K562 (cell line): ENCODE results near the gene C1orf122. TPM values are rescaled to one million over a fixed set of nuclear protein-coding genes. Genes with fewer than 3 reads are reported as not detected.
A peak's percentile ranks its signal among the peaks of the same experiment; 100 is the strongest.

Experiments used
- E2F5 ChIP-seq: sonication (generic); formaldehyde crosslinking; IDR thresholded peaks from 2 replicates; pipeline ENCODE4 v1.8.0; 2022; ENCODE audit warnings: mild to moderate bottlenecking, missing genetic modification reagents
- KLF10 ChIP-seq: fragments of 250-450 bp; sonication (Bioruptor Pico); IDR thresholded peaks from 2 replicates; pipeline ENCODE4 v1.6.1; 2021; ENCODE audit warnings: matching md5 sums
- MAFK ChIP-seq: IDR thresholded peaks from 2 replicates; pipeline ENCODE4 v1.6.1; 2011; ENCODE audit warnings: low read length, improper control_type of control experiment
- MXD1 ChIP-seq: fragments of 250-450 bp; sonication (Bioruptor Pico); IDR thresholded peaks from 2 replicates; pipeline ENCODE4 v1.8.0; 2021; ENCODE audit warnings: borderline replicate concordance, mild to moderate bottlenecking, moderate library complexity; ENCODE audit not compliant: poor library complexity, severe bottlenecking
- MYBL2 ChIP-seq, 2 experiments: fragments of 450-650 bp in 1 of 2; sonication (generic) in 1 of 2; formaldehyde crosslinking in 1 of 2; IDR thresholded peaks; 2 replicates each; pipeline versions ENCODE4 v1.6.1 to v1.8.1; 2017 to 2022; ENCODE audit warnings: borderline replicate concordance in 1 of 2, inconsistent platforms in 1 of 2, low read depth in 1 of 2, mild to moderate bottlenecking in 1 of 2, missing genetic modification reagents in 1 of 2, moderate library complexity in 1 of 2
- SIN3A ChIP-seq, 2 experiments: fragments of 150-350 bp in 1 of 2; IDR thresholded peaks; 2 replicates each; pipeline ENCODE4 v1.6.1; 2011 to 2016; ENCODE audit warnings: borderline replicate concordance in 2 of 2, low read depth in 2 of 2, low read length in 2 of 2, mild to moderate bottlenecking in 2 of 2, moderate library complexity in 2 of 2; ENCODE audit not compliant: control insufficient read depth in 1 of 2
- SREBF1 ChIP-seq: fragments of 150-350 bp; IDR thresholded peaks from 2 replicates; pipeline ENCODE4 v1.6.1; 2014; ENCODE audit warnings: antibody characterized with exemption, low read depth, low read length, borderline replicate concordance
- SRF ChIP-seq, 2 experiments: fragments of 250-450, 450-650 bp in 1 of 2; sonication (Bioruptor Pico) in 1 of 2; sonication (generic) in 1 of 2; formaldehyde crosslinking; IDR thresholded peaks; 2 replicates each; pipeline versions ENCODE4 v1.5.0 to v1.5.1; 2020 to 2022; ENCODE audit warnings: mild to moderate bottlenecking in 1 of 2, missing genetic modification reagents in 1 of 2
- ZC3H4 ChIP-seq: sonication (generic); formaldehyde crosslinking; IDR thresholded peaks from 2 replicates; pipeline ENCODE4 v1.9.0; 2021; ENCODE audit warnings: missing genetic modification reagents, borderline replicate concordance
- ZNF263 ChIP-seq: sonication (generic); formaldehyde crosslinking; IDR thresholded peaks from 2 replicates; pipeline ENCODE4 v1.8.0; 2022; ENCODE audit warnings: mild to moderate bottlenecking, missing genetic modification reagents, borderline replicate concordance
- ZNF830 ChIP-seq: fragments of 250-450 bp; sonication (Bioruptor Pico); IDR thresholded peaks from 2 replicates; pipeline ENCODE4 v1.5.0; 2021; ENCODE audit warnings: mild to moderate bottlenecking
- polyA plus RNA-seq, 8 experiments: library from polyadenylated mRNA; depleted of rRNA in 4 of 8; stranded (reverse) in 5 of 8; unstranded in 3 of 8; fragments of >200 nt; fragmentation: Nextera tagmentation in 2 of 8; fragmentation: Illumina TruSeq in 1 of 8; extraction: Ambion mirVana in 2 of 8; extraction: Trizol in 1 of 8; gene quantifications; 2 replicates each; pipeline versions ENCODE4 v1.2.1 to v1.2.3, GENCODE V29; 2011 to 2014; ENCODE audit warnings: inconsistent platforms in 1 of 8, missing spikeins in 1 of 8
- total RNA-seq, 7 experiments: library from RNA; depleted of rRNA in 6 of 7; stranded (reverse); fragments of >200 nt in 6 of 7; fragmentation: Illumina TruSeq in 2 of 7; extraction: Trizol in 2 of 7; gene quantifications; 2 replicates each; pipeline versions ENCODE4 v1.2.1 to v1.2.3, GENCODE V29; 2011 to 2021; ENCODE audit warnings: low replicate concordance in 1 of 7
- TF ChIP-seq, protein P1 (sequence below): fragments of 200-800 bp; sonication (Bioruptor generic); IDR thresholded peaks from 2 replicates; pipeline ENCODE4 v1.6.1; 2017; ENCODE audit warnings: missing genetic modification characterization, missing compliant biosample characterization
- TF ChIP-seq, protein P2 (sequence below): fragments of 250-450 bp; sonication (Bioruptor Pico); IDR thresholded peaks from 2 replicates; pipeline ENCODE4 v1.8.0; 2022; ENCODE audit warnings: moderate library complexity, mild to moderate bottlenecking, inconsistent platforms
- TF ChIP-seq, protein P3 (sequence below): sonication (generic); formaldehyde crosslinking; IDR thresholded peaks from 2 replicates; pipeline ENCODE4 v1.8.0; 2022; ENCODE audit warnings: mild to moderate bottlenecking, missing genetic modification reagents

The C1orf122 gene
- total and polyA plus RNA-seq, 9 of the 15 experiments (the other 6 are each of a cell fraction or from before 2014, with no cell fraction given): 3.6 to 70.9 (median 17.3) TPM

GRCh38 chr1:37808369-37809319, 1.1 kb downstream of the C1orf122 start (continued):
- no peak for TF ChIP-seq MXD1 (CRISPR knock-in tag)
- no peak for TF ChIP-seq ZC3H4 (CRISPR knock-in tag)
- TF ChIP-seq ZNF830: no peak
- TF ChIP-seq, protein P1, sequence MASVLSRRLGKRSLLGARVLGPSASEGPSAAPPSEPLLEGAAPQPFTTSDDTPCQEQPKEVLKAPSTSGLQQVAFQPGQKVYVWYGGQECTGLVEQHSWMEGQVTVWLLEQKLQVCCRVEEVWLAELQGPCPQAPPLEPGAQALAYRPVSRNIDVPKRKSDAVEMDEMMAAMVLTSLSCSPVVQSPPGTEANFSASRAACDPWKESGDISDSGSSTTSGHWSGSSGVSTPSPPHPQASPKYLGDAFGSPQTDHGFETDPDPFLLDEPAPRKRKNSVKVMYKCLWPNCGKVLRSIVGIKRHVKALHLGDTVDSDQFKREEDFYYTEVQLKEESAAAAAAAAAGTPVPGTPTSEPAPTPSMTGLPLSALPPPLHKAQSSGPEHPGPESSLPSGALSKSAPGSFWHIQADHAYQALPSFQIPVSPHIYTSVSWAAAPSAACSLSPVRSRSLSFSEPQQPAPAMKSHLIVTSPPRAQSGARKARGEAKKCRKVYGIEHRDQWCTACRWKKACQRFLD (CRISPR knock-in tag): no peak
- no peak for TF ChIP-seq KLF10
- no peak for TF ChIP-seq MYBL2 (IDR thresholded peaks at IDR 0.05; ENCODE audit: low read depth)
- TF ChIP-seq MYBL2 (CRISPR knock-in tag; IDR thresholded peaks at IDR 0.05; ENCODE audit: borderline replicate concordance): no peak
- TF ChIP-seq SIN3A (IDR thresholded peaks at IDR 0.05; ENCODE audit: borderline replicate concordance in 2 of 2, control insufficient read depth in 1 of 2, low read depth in 2 of 2, low read length in 2 of 2): peak; percentile 70 to 83; a peak in 3 of 4 replicates
- TF ChIP-seq SRF (CRISPR knock-in tag; IDR thresholded peaks at IDR 0.05): peak in 1 of 2 experiments; percentile 52; a peak in 1 of 4 replicates
- TF ChIP-seq SREBF1: no peak
- TF ChIP-seq E2F5: no peak
- TF ChIP-seq ZNF263: no peak
- TF ChIP-seq, protein P2, sequence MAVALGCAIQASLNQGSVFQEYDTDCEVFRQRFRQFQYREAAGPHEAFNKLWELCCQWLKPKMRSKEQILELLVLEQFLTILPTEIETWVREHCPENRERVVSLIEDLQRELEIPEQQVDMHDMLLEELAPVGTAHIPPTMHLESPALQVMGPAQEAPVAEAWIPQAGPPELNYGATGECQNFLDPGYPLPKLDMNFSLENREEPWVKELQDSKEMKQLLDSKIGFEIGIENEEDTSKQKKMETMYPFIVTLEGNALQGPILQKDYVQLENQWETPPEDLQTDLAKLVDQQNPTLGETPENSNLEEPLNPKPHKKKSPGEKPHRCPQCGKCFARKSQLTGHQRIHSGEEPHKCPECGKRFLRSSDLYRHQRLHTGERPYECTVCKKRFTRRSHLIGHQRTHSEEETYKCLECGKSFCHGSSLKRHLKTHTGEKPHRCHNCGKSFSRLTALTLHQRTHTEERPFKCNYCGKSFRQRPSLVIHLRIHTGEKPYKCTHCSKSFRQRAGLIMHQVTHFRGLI (CRISPR knock-in tag): no peak
- TF ChIP-seq, protein P3, sequence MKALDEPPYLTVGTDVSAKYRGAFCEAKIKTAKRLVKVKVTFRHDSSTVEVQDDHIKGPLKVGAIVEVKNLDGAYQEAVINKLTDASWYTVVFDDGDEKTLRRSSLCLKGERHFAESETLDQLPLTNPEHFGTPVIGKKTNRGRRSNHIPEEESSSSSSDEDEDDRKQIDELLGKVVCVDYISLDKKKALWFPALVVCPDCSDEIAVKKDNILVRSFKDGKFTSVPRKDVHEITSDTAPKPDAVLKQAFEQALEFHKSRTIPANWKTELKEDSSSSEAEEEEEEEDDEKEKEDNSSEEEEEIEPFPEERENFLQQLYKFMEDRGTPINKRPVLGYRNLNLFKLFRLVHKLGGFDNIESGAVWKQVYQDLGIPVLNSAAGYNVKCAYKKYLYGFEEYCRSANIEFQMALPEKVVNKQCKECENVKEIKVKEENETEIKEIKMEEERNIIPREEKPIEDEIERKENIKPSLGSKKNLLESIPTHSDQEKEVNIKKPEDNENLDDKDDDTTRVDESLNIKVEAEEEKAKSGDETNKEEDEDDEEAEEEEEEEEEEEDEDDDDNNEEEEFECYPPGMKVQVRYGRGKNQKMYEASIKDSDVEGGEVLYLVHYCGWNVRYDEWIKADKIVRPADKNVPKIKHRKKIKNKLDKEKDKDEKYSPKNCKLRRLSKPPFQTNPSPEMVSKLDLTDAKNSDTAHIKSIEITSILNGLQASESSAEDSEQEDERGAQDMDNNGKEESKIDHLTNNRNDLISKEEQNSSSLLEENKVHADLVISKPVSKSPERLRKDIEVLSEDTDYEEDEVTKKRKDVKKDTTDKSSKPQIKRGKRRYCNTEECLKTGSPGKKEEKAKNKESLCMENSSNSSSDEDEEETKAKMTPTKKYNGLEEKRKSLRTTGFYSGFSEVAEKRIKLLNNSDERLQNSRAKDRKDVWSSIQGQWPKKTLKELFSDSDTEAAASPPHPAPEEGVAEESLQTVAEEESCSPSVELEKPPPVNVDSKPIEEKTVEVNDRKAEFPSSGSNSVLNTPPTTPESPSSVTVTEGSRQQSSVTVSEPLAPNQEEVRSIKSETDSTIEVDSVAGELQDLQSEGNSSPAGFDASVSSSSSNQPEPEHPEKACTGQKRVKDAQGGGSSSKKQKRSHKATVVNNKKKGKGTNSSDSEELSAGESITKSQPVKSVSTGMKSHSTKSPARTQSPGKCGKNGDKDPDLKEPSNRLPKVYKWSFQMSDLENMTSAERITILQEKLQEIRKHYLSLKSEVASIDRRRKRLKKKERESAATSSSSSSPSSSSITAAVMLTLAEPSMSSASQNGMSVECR: peak; percentile 39; the same call in 1 of the 2 replicates
- no peak for TF ChIP-seq MAFK
